Measurements from ENCODE around the gene OBSL1.

Gene OBSL1

GRCh38 chr2:219505585-219505984, 65.8 kb downstream of the OBSL1 start:
- H3K4me3 ChIP-seq (ENCODE audit: low read depth, low read length) = no peak overlapping the region
- no peak for TF ChIP-seq CTCF (IDR thresholded peaks at IDR 0.05; ENCODE audit: low read depth, low read length)

- TF ChIP-seq CTCF (IDR thresholded peaks at IDR 0.05; ENCODE audit: low read depth, low read length) = no peak
Measured at GRCh38 chr2:219502618-219503017, 68.7 kb downstream of the OBSL1 start.

GRCh38 chr2:219501849-219502248, 69.5 kb downstream of the OBSL1 start:
- no peak overlapping the region for H3K4me3 ChIP-seq (ENCODE audit: low read depth, low read length)
- no peak for TF ChIP-seq CTCF (IDR thresholded peaks at IDR 0.05; ENCODE audit: low read depth, low read length)

More at GRCh38 chr2:219502618-219503017, 68.7 kb downstream of the OBSL1 start:
- H3K4me3 ChIP-seq (ENCODE audit: low read depth, low read length) = no peak overlapping the region

Measured in WI38 (cell line).